Chondrocyte (in vitro differentiated cells): ENCODE data around the gene CAPG. TPM values are rescaled to one million over a fixed set of nuclear protein-coding genes. Genes with fewer than 3 reads are reported as not detected.

Source experiments
- DNase-seq: peaks from one replicate; pipeline ENCODE4 v3.0.0; 2021; ENCODE audit warnings: mixed read lengths, low spot score
- H3K27ac Mint-ChIP-seq: one replicate; pipeline ENCODE4 v1.8.0; 2021; ENCODE audit warnings: mild to moderate bottlenecking, moderate library complexity, mixed read lengths; ENCODE audit not compliant: unreplicated experiment
- H3K27me3 Mint-ChIP-seq: 2 replicates; pipeline ENCODE4 v1.8.0; 2021; ENCODE audit warnings: low read depth, mixed read lengths
- H3K36me3 Mint-ChIP-seq: 2 replicates; pipeline ENCODE4 v1.8.0; 2021; ENCODE audit warnings: low read depth, mixed read lengths
- H3K4me1 Mint-ChIP-seq: 2 replicates; pipeline ENCODE4 v1.8.0; 2021; ENCODE audit warnings: low read depth, mild to moderate bottlenecking, mixed read lengths
- H3K4me3 Mint-ChIP-seq: one replicate; pipeline ENCODE4 v1.8.0; 2021; ENCODE audit warnings: mild to moderate bottlenecking, moderate library complexity, mixed read lengths; ENCODE audit not compliant: unreplicated experiment
- H3K9me3 Mint-ChIP-seq: 2 replicates; pipeline ENCODE4 v1.8.0; 2021; ENCODE audit warnings: low read depth, mixed read lengths
- CTCF ChIP-seq: fragments of 200-600 bp; sonication (generic); IDR thresholded peaks from 2 replicates; pipeline ENCODE4 v1.5.0; 2021; ENCODE audit warnings: antibody characterized with exemption, mild to moderate bottlenecking, moderate library complexity
- long read RNA-seq: library from polyadenylated mRNA; stranded (forward); transcript quantifications from one replicate; pipeline ENCODE4 v2.0.0, GENCODE V29; 2021
- total RNA-seq: library from RNA; stranded (reverse); gene quantifications from 3 replicates; pipeline ENCODE4 v1.2.1, GENCODE V29; 2021

Gene CAPG, protein sequence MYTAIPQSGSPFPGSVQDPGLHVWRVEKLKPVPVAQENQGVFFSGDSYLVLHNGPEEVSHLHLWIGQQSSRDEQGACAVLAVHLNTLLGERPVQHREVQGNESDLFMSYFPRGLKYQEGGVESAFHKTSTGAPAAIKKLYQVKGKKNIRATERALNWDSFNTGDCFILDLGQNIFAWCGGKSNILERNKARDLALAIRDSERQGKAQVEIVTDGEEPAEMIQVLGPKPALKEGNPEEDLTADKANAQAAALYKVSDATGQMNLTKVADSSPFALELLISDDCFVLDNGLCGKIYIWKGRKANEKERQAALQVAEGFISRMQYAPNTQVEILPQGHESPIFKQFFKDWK
- 40.5 to 77.6 TPM (median 76.5 TPM) in 3 replicates for total RNA-seq
- long read RNA-seq, transcript CAPG-204 (10 exons, 1,151 nt), result major isoform, 92 of 113 reads
- long read RNA-seq, partial matches to known transcripts, result 9 of 113 reads
- long read RNA-seq, other reads (novel, unspliced or antisense), result 10 of 113 reads

DNA sequence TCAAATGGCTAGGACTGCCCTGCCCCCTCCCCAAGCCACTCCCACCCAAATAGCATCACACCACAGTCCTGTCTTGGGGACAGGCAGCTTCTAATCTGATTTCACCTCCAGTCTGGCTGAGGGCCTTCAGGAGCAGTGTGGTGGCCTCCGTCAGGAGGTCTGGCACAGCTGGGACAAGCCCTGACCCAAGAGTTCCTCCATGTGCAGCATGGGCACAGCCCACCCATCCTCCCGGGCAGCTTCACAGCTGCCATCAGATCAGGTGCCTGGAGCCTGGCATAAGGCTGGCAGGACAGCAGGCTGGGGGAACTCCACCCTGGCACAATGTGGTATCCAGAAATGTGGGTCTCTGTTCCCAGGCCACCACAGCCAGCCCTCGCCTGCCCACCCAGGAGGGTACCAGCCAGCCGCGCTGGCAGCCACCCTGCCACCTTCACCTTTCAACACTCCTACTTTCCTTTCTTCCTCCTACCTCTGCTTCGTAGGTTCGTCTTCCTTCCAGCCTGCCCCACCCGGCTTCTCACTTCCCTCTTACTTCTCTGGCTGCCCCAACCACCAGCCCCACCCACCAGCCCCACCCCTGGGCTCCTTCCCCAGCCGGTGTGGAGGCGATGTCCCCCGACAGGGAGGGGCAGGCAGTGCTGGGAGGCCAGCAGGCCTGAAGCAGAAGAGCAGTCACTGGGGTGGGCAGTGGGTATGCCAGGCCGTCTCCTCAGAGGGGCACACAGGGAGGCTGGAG lies at the start of gene CAPG:
Gene CAPG (minus strand): TSS at position 522 of the 739 bp plus-strand sequence. CDS start 8,221 bp downstream, outside the sequence.
- DNase-seq, result no peak
- Mint-ChIP-seq H3K27me3 (no peaks in the 10 kb centered on the region), H3K4me1 (peaks cover 57% of the 10 kb centered on the region), H3K36me3 (no peaks in the 10 kb centered on the region), H3K9me3 (no peaks in the 10 kb centered on the region), H3K27ac (peak within 1 kb of the TSS; percentile 54), H3K4me3 (no peak within 1 kb of the TSS)
- no peak for TF ChIP-seq CTCF

DNA sequence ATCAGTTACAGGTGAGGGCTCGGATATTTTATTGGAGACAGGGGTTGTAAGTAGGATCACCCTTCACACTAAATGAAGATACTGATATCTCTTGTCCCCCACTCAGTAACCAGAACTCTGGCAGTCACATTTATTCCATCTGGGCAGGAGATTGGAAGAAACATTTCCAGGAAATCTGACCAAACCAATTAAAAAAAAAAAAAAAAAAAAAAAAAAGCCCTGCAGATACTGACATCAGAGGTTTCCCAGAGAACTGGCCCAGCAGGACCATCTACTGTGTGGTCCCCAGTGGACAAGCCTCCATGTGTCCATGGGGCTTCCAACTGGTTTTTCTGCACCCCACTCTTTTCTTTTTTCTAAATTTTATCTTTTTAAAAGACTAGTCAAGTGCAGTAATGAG lies 49.6 kb upstream of the CAPG start:
- no peaks in the 10 kb centered on the region for H3K4me1 Mint-ChIP-seq
- no peak for TF ChIP-seq CTCF

DNA sequence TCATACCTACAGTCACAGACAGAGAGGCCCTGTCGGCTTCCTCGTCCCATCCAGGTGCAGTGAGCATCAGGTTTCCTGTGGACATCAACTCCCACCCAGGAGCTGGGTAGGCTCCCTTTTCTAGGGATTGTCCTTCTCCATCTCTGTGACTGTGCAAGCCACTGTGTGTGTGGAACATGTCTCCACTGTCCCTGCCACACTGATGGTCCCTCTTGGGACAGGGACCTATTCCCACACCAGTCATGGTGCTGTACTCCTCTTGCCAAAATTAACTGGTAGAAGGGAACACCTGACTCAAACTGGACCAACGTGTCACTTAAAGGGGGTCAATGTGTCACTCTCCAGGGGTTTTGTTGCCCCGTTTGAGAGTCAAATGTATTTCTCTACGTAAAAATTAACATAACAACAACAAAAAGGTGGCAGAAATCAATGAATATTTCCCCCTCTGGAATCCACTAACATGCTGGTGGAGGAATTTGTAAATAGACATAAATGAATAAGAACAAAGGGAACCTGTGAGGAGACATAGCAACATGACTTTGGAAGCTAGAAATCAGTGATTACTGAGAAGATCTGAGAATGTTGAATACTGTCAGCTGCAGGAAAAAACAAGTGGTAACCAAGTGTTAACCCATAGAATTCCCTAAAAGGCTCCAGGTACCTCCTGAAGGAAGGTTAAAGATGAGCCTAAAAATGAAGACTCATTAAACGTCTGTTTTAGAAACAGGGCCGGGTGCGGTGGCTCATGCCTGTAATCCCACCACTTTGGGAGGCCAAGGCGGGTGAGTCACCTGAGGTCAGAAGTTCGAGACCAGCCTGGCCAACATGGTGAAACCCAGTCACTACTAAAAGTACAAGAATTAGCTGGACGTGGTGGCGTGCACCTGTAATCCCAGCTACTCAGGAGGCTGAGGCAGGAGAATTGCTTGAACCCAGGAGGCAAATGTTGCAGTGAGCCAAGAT lies 48.7 kb upstream of the CAPG start:
- no peak for DNase-seq
- Mint-ChIP-seq H3K36me3 (no peaks in the 10 kb centered on the region), H3K4me1 (no peaks in the 10 kb centered on the region), H3K4me3 (no peak overlapping the region), H3K27ac (no peak overlapping the region), H3K9me3 (no peaks in the 10 kb centered on the region), H3K27me3 (peaks cover 2% of the 10 kb centered on the region)
- TF ChIP-seq CTCF, result no peak

More for the DNA sequence above, 49.6 kb upstream of the CAPG start:
- Mint-ChIP-seq H3K36me3 (no peaks in the 10 kb centered on the region), H3K9me3 (no peaks in the 10 kb centered on the region), H3K4me3 (no peak overlapping the region), H3K27me3 (peaks cover 2% of the 10 kb centered on the region), H3K27ac (no peak overlapping the region)
- DNase-seq, result no peak

- DNase-seq, result no peak
- TF ChIP-seq CTCF, result no peak
- Mint-ChIP-seq H3K4me3 (no peak overlapping the region), H3K27ac (no peak overlapping the region), H3K36me3 (no peaks in the 10 kb centered on the region), H3K4me1 (no peaks in the 10 kb centered on the region), H3K9me3 (no peaks in the 10 kb centered on the region), H3K27me3 (peaks cover 2% of the 10 kb centered on the region)
Observed at GRCh38 chr2:85457877-85458316, 47.7 kb upstream of the CAPG start.
